ENCODE measurements around the gene NLRC5. TPM values are rescaled to one million over a fixed set of nuclear protein-coding genes. Genes with fewer than 3 reads are reported as not detected.
A peak's percentile ranks its signal among the peaks of the same experiment; 100 is the strongest.

NLRC5 gene
- total RNA-seq, 4 donors from 2014 or later: 32.4 to 57.9 (median 37.1) TPM

DNA sequence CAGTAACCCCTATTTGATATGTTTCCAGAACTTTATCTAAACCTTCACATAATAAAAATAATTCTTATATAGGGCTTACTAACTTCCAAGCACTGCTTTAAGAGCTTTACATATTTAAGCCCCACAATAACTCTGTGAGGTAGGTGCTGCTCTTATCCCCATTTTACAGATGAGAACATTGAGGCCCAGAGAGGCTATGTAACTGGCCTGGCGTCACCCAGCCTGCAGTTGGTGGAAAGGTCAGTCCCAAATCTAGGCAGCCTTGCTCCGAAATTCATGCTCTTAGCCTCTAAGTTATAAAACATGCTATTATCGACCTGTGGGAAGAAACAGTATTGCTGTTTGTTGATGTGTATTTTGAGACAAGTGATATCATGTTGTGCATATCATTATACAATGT lies 9.0 kb downstream of the NLRC5 start:
- no peaks in the 10 kb centered on the region for H3K36me3 ChIP-seq
- WGBS, 2 donors: 92 to 96% methylated on average over 3 of the region's 3 CpGs
- no peaks in the 10 kb centered on the region for H3K9me3 ChIP-seq
- no peaks in the 10 kb centered on the region for H3K27me3 ChIP-seq
- peak overlapping the region in 1 of 4 donors; percentile 65 for H3K27ac ChIP-seq
- H3K4me3 ChIP-seq: no peak overlapping the region
- no peak for TF ChIP-seq EP300 (IDR thresholded peaks at IDR 0.05)
- no peak for TF ChIP-seq POLR2A (IDR thresholded peaks at IDR 0.05)
- TF ChIP-seq CTCF (IDR thresholded peaks at IDR 0.05): no peak
- peaks cover 0 to 15% (median 5%) of the 10 kb centered on the region in 4 donors for H3K4me1 ChIP-seq
- no peak for DNase-seq (ENCODE audit: low spot score in 2 of 2)

- peak overlapping the region in 3 of 4 donors; percentile 55 to 73 (median 65) for H3K27ac ChIP-seq
Observed at GRCh38 chr16:56998861-56999260, 9.5 kb downstream of the NLRC5 start.

DNA sequence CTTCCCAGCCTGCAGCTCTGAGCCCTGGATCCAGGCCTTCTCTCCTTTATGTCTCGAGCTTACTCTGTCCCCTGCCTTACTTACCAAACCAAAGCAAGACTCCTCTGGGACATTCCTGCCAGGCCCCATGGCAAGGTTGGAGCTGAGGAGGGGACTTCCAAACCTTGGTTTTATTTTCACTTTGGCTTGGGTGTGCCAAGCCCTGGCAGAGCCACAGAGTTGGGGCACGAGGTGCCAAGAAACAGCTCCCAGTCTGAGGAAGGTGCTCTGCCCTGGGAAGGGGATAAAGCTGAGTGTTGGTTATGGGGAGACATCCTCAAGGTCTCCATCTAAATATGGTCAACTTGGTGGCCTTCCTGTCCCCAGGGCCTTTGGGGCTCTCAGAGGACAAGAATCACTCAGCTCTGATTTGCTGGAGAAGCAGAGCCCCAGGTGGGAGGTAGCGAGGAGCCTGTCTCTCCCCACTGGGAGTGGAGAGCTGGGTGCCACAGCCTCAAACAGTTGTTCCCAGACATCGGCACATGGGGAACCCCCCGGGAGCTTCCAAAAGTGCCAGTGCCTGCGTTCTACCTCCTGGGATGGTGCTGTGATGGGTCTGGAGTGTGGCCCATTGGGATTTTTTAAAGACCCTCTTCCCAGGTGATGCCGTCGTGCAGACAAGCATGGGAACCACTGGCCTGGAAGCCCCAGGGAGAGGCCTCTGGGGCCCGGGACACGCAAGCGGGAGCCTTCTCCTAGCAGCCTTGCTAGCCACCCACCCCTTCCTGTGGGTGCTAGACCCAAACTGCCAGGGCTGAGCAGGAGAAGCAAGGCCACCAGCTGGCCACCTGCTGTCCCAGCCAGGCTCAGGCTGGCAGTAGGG lies 10.3 kb downstream of the NLRC5 start:
- Histone ChIP-seq H3K9me3 (no peaks in the 10 kb centered on the region), H3K27ac (peak overlapping the region in 3 of 4 donors; percentile 55 to 73 (median 65)), H3K27me3 (no peaks in the 10 kb centered on the region), H3K36me3 (peaks cover 0 to 6% (median 0%) of the 10 kb centered on the region in 3 donors), H3K4me3 (no peak overlapping the region), H3K4me1 (peaks cover 0 to 15% (median 5%) of the 10 kb centered on the region in 4 donors)
- no peak for DNase-seq (ENCODE audit: low spot score in 2 of 2)
- WGBS, 2 donors: 87 to 91% methylated on average over 11 of the region's 11 CpGs
- TF ChIP-seq CTCF (IDR thresholded peaks at IDR 0.05) (no peak), EP300 (IDR thresholded peaks at IDR 0.05) (no peak), POLR2A (IDR thresholded peaks at IDR 0.05) (no peak)

More at GRCh38 chr16:56998861-56999260, 9.5 kb downstream of the NLRC5 start:
- no peak for DNase-seq (ENCODE audit: low spot score in 2 of 2)
- H3K27me3 ChIP-seq: no peaks in the 10 kb centered on the region
- TF ChIP-seq CTCF (IDR thresholded peaks at IDR 0.05): no peak
- TF ChIP-seq POLR2A (IDR thresholded peaks at IDR 0.05): no peak
- no peak for TF ChIP-seq EP300 (IDR thresholded peaks at IDR 0.05)
- H3K9me3 ChIP-seq: no peaks in the 10 kb centered on the region
- no peak overlapping the region for H3K4me3 ChIP-seq
- peaks cover 0 to 15% (median 5%) of the 10 kb centered on the region in 4 donors for H3K4me1 ChIP-seq
- WGBS, 2 donors: 72 to 82% methylated on average over 6 of the region's 6 CpGs
- no peaks in the 10 kb centered on the region for H3K36me3 ChIP-seq

- Histone ChIP-seq H3K4me1 (peaks cover 0 to 15% (median 5%) of the 10 kb centered on the region in 4 donors), H3K36me3 (peaks cover 0 to 8% (median 0%) of the 10 kb centered on the region in 3 donors), H3K4me3 (no peak overlapping the region), H3K27me3 (no peaks in the 10 kb centered on the region), H3K27ac (peak overlapping the region in 3 of 4 donors; percentile 55 to 73 (median 65)), H3K9me3 (no peaks in the 10 kb centered on the region)
- peak in 1 of 2 donors; percentile 27 for DNase-seq (ENCODE audit: low spot score in 2 of 2)
- peak in 1 of 2 donors; percentile 16 for TF ChIP-seq EP300 (IDR thresholded peaks at IDR 0.05)
- TF ChIP-seq POLR2A (IDR thresholded peaks at IDR 0.05): no peak
- 59 to 61% methylated on average over 5 of the region's 5 CpGs for WGBS, 2 donors
Observed at GRCh38 chr16:57000271-57001025, 11.1 kb downstream of the NLRC5 start.

DNA sequence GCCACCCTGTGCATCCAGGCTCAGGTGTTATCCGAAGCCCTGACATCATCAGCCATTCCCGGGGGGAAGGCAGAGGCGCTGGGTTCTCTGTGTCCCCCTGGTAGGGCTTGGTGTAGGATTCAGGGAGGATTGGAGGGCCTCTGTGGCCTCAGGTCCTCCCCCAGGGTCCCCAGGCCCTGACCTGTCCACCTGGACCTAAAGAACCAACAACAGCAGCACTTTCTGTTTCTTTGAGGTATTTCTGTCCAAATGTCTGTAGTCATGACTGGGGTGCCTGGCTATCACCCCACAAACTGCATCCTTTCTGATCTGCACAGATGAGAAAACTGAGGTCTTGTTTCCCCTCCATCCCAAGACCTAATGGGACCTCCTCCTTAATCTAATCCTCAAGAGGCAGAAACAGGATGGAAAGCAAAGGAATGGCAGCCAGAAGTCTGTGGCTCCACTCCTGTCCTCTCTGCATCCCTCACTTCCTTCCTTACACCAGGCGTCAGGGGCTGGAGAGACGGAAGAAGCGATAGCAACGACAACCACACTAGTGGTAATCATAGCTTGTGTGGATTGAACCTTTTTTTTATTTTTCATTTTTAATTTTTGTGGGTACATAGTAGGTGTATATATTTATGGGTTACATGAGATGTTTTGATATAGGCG lies 11.8 kb downstream of the NLRC5 start:
- Histone ChIP-seq H3K9me3 (no peaks in the 10 kb centered on the region), H3K4me1 (peaks cover 0 to 15% (median 5%) of the 10 kb centered on the region in 4 donors), H3K36me3 (peaks cover 0 to 8% (median 0%) of the 10 kb centered on the region in 3 donors), H3K27ac (peak overlapping the region in 2 of 4 donors; percentile 65 to 73), H3K27me3 (no peaks in the 10 kb centered on the region), H3K4me3 (no peak overlapping the region)
- TF ChIP-seq EP300 (IDR thresholded peaks at IDR 0.05) (no peak), CTCF (IDR thresholded peaks at IDR 0.05) (no peak), POLR2A (IDR thresholded peaks at IDR 0.05) (no peak)
- WGBS, 2 donors: 84 to 87% methylated on average over 8 of the region's 8 CpGs
- DNase-seq (ENCODE audit: low spot score in 2 of 2): no peak

Data from tibial nerve (tissue), 4 donors.